ENCODE results near the gene NXPH3. TPM values are rescaled to one million over a fixed set of nuclear protein-coding genes. Genes with fewer than 3 reads are reported as not detected.

NXPH3 gene
- total and polyA plus RNA-seq, 9 of the 15 experiments (the other 6 are each of a cell fraction or from before 2014, with no cell fraction given), result 0.04 to 0.27 (median 0.07) TPM; not detected in 2

DNA sequence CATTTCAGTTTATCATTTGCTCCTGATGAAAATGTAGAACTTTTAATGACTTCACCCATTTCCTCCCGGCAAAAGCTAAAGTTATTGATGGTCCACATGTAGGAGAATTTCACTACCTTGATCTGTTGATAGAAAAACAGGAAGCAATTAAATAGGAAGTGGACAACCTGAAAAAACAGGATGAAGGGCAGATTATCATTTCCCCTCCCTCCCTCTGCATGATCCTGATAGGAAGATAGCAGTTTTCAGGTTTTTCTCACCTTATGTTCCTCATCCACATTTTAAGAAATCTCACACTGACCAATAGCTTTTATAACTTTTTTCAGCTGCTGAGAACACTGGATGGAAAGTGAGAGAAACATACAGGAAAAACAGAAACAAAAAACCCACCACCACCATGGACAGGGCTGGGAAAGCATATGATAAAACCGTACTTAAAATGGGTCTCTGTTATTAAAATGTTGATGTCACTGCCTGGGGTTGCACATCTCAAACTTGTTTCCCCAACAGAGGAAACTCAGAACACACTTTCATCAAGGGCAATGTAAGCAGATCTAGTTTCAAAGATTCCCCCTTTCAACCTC, 46.4 kb downstream of the NXPH3 start:
- no peak for DNase-seq (ENCODE audit: extremely low read depth in 1 of 4, low spot score in 3 of 4)
- ATAC-seq, result no peak
- Histone ChIP-seq H3K4me2 (ENCODE audit: insufficient read depth, low read length) (no peak overlapping the region), H3K9me1 (ENCODE audit: control insufficient read depth, insufficient read depth, low read length) (no peaks in the 10 kb centered on the region), H3K79me2 (ENCODE audit: control insufficient read depth, insufficient read depth, low read length) (peaks cover 8% of the 10 kb centered on the region; the same call in 2 of the 3 replicates), H3K27me3 (ENCODE audit: control insufficient read depth in 2 of 2, insufficient read depth in 2 of 2, low read length in 2 of 2) (no peaks in the 10 kb centered on the region), H3K4me3 (no peak overlapping the region), H3K36me3 (ENCODE audit: control insufficient read depth, insufficient read depth, low read length) (peaks cover 51% of the 10 kb centered on the region), H3K9me3 (replicated peaks; ENCODE audit: control insufficient read depth, insufficient read depth, low read depth, low read length) (no peaks in the 10 kb centered on the region), H2AFZ (ENCODE audit: low read depth, low read length) (no peak overlapping the region), H3K27ac (ENCODE audit: extremely low read depth, low read depth, low read length) (0 out of 3 replicates have a peak overlapping the region, but pooled peaks have one; percentile 5), H3K4me1 (replicated peaks in 1 of 2; ENCODE audit: control insufficient read depth in 2 of 2, insufficient read depth in 2 of 2, low read length in 2 of 2) (peaks cover 0 to 10% of the 10 kb centered on the region in 2 experiments; a peak in 2 of 5 replicates), H4K20me1 (replicated peaks; ENCODE audit: control insufficient read depth, insufficient read depth, low read length) (no peaks in the 10 kb centered on the region), H3K9ac (ENCODE audit: insufficient read depth in 1 of 2, low read depth in 2 of 2, low read length in 2 of 2) (no peak overlapping the region)
- CTCF ChIA-PET (ENCODE audit: low intra/inter-chr PET ratio), result no interaction called here
- BruUV-seq (replicated peaks), result no TSS peak
- in situ Hi-C loops (cut with MboI) (no loop called here), intact Hi-C loops (cut with micrococcal nuclease) (no loop called here)
- 36% methylated on average over 2 of the region's 2 CpGs for WGBS (ENCODE audit: insufficient coverage, low coverage, missing lambda C conversion rate)
- POLR2A ChIA-PET, result no interaction called here
- no peak for FAIRE-seq
- TF ChIP-seq, protein P1, sequence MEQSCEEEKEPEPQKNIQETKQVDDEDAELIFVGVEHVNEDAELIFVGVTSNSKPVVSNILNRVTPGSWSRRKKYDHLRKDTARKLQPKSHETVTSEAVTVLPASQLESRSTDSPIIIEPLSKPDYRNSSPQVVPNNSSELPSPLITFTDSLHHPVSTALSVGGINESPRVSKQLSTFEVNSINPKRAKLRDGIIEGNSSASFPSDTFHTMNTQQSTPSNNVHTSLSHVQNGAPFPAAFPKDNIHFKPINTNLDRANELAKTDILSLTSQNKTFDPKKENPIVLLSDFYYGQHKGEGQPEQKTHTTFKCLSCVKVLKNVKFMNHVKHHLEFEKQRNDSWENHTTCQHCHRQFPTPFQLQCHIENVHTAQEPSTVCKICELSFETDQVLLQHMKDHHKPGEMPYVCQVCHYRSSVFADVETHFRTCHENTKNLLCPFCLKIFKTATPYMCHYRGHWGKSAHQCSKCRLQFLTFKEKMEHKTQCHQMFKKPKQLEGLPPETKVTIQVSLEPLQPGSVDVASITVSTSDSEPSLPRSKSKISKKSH (CRISPR knock-in tag; IDR thresholded peaks at IDR 0.05), result no peak
- TF ChIP-seq HNRNPLL (IDR thresholded peaks at IDR 0.05; ENCODE audit: low read depth, low read length, poor library complexity, severe bottlenecking) (no peak), TOE1 (IDR thresholded peaks at IDR 0.05; ENCODE audit: borderline replicate concordance) (no peak), TOE1 (CRISPR knock-in tag; IDR thresholded peaks at IDR 0.05; ENCODE audit: borderline replicate concordance, low read depth) (no peak), ETV6 (IDR thresholded peaks at IDR 0.05; ENCODE audit: borderline replicate concordance in 1 of 2, low read depth in 2 of 2, low read length in 1 of 2) (no peak), ETV6 (CRISPR knock-in tag; IDR thresholded peaks at IDR 0.05; ENCODE audit: borderline replicate concordance) (no peak), ZNF316 (IDR thresholded peaks at IDR 0.05) (no peak), TAF9B (IDR thresholded peaks at IDR 0.05; ENCODE audit: partially characterized antibody) (no peak), SNRNP70 (optimal IDR thresholded peaks at IDR 0.05; ENCODE audit: low read depth, low read length) (no peak), PHTF2 (CRISPR knock-in tag; IDR thresholded peaks at IDR 0.05) (no peak), BDP1 (IDR thresholded peaks at IDR 0.05; ENCODE audit: insufficient read depth, insufficient read length) (no peak), ZNF384 (IDR thresholded peaks at IDR 0.05; ENCODE audit: low read depth, low read length) (no peak), TCF3 (CRISPR knock-in tag; IDR thresholded peaks at IDR 0.05) (peak; percentile 10; the same call in 1 of the 2 replicates)
- TF ChIP-seq, protein P2, sequence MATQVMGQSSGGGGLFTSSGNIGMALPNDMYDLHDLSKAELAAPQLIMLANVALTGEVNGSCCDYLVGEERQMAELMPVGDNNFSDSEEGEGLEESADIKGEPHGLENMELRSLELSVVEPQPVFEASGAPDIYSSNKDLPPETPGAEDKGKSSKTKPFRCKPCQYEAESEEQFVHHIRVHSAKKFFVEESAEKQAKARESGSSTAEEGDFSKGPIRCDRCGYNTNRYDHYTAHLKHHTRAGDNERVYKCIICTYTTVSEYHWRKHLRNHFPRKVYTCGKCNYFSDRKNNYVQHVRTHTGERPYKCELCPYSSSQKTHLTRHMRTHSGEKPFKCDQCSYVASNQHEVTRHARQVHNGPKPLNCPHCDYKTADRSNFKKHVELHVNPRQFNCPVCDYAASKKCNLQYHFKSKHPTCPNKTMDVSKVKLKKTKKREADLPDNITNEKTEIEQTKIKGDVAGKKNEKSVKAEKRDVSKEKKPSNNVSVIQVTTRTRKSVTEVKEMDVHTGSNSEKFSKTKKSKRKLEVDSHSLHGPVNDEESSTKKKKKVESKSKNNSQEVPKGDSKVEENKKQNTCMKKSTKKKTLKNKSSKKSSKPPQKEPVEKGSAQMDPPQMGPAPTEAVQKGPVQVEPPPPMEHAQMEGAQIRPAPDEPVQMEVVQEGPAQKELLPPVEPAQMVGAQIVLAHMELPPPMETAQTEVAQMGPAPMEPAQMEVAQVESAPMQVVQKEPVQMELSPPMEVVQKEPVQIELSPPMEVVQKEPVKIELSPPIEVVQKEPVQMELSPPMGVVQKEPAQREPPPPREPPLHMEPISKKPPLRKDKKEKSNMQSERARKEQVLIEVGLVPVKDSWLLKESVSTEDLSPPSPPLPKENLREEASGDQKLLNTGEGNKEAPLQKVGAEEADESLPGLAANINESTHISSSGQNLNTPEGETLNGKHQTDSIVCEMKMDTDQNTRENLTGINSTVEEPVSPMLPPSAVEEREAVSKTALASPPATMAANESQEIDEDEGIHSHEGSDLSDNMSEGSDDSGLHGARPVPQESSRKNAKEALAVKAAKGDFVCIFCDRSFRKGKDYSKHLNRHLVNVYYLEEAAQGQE (IDR thresholded peaks at IDR 0.05; ENCODE audit: borderline replicate concordance), result peak; percentile 26; the same call in 1 of the 2 replicates
- TF ChIP-seq, protein P2 (CRISPR knock-in tag; IDR thresholded peaks at IDR 0.05; ENCODE audit: low read depth), result no peak

All from K562 (cell line).